Spleen (tissue), 11 donors: ENCODE data around the gene CARM1. TPM values are rescaled to one million over a fixed set of nuclear protein-coding genes. Genes with fewer than 3 reads are reported as not detected.
"Not testable (repeated sequence)": the region's sequence is repeated elsewhere in the genome, so short reads cannot be mapped to it uniquely, and the experiment has no call there.

Source experiments
- DNase-seq: peaks from one replicate; pipeline ENCODE4 v3.0.0-alpha.2; 2020
- H3K27ac ChIP-seq, 8 donors: fragments of 200-600 bp; sonication (generic) in 7 of 8; 1 replicate in 4 of 8; 2 replicates in 4 of 8; pipeline versions ENCODE4 v1.5.0 to v1.8.0; 2016 to 2021; ENCODE audit warnings: inconsistent platforms in 4 of 8, mild to moderate bottlenecking in 4 of 8, moderate library complexity in 1 of 8
- H3K27me3 ChIP-seq, 7 donors: fragments of 200-600 bp; sonication (generic) in 6 of 7; replicated peaks in 1 of 7; 1 replicate in 4 of 7; 2 replicates in 3 of 7; pipeline versions ENCODE4 v1.5.0 to v1.8.0; 2016 to 2021; ENCODE audit warnings: inconsistent platforms in 3 of 7, mild to moderate bottlenecking in 1 of 7
- H3K36me3 ChIP-seq, 6 donors: fragments of 200-600 bp; sonication (generic) in 5 of 6; 1 replicate in 4 of 6; 2 replicates in 2 of 6; pipeline versions ENCODE4 v1.5.0 to v1.8.0; 2016 to 2021; ENCODE audit warnings: inconsistent platforms in 2 of 6
- H3K4me1 ChIP-seq, 6 donors: fragments of 200-600 bp; sonication (generic) in 5 of 6; 1 replicate in 3 of 6; 2 replicates in 3 of 6; pipeline versions ENCODE4 v1.5.0 to v1.8.0; 2016 to 2021; ENCODE audit warnings: inconsistent platforms in 3 of 6
- H3K4me3 ChIP-seq, 8 donors: fragments of 200-600 bp; sonication (generic) in 7 of 8; 1 replicate in 4 of 8; 2 replicates in 4 of 8; pipeline versions ENCODE4 v1.5.0 to v1.8.0; 2016 to 2021; ENCODE audit warnings: inconsistent platforms in 4 of 8, mild to moderate bottlenecking in 4 of 8, moderate library complexity in 2 of 8
- H3K9me3 ChIP-seq, 8 donors: fragments of 200-600 bp; sonication (generic) in 7 of 8; 1 replicate in 4 of 8; 2 replicates in 4 of 8; pipeline versions ENCODE4 v1.5.0 to v1.8.0; 2016 to 2021; ENCODE audit warnings: inconsistent platforms in 4 of 8
- POLR2A ChIP-seq, 3 donors: fragments of 450-650 bp; IDR thresholded peaks; one replicate each; pipeline ENCODE4 v1.5.1; 2017; ENCODE audit warnings: antibody characterized with exemption in 3 of 3, mild to moderate bottlenecking in 1 of 3
- POLR2AphosphoS5 ChIP-seq, 3 donors: sonication (generic); formaldehyde crosslinking; IDR thresholded peaks; one replicate each; pipeline ENCODE4 v1.5.1; 2017; ENCODE audit warnings: antibody characterized with exemption in 3 of 3
- WGBS, 5 donors: extraction: QIAGEN DNeasy Blood & Tissue Kit in 3 of 5; methylation state at CpG; one replicate each; pipeline versions ENCODE4 v1.1.5 to v1.1.7; 2013 to 2018; 5-methylcytosine and 5-hydroxymethylcytosine counted together
- intact Hi-C: fragments of 100-400 bp; cut with DNase I; formaldehyde crosslinking; loops from one replicate; pipeline ENCODE4 v1.15.0; 2023; ENCODE audit warnings: low total_unique reads
- polyA plus RNA-seq, 3 donors: library from polyadenylated mRNA; stranded (reverse); fragments of 200-250 nt; gene quantifications; one replicate each; pipeline ENCODE4 v1.2.1, GENCODE V29; 2013
- total RNA-seq, 7 donors: library from RNA; depleted of rRNA in 3 of 7; stranded (reverse); fragments of >200 nt in 3 of 7; fragmentation: NEBNext Ultra II Directional in 4 of 7; extraction: Animal tissue kit (Norgen Biotek cat#: 25700) in 4 of 7; gene quantifications; one replicate each; pipeline versions ENCODE4 v1.1.0 to v1.2.1, GENCODE V29; 2016 to 2021
- TF ChIP-seq, protein P1 (sequence below), 11 experiments: fragments of 200-600 bp in 7 of 11; fragments of 450-650 bp in 4 of 11; sonication (generic) in 4 of 11; IDR thresholded peaks in 8 of 11; conservative IDR thresholded peaks in 3 of 11; 1 replicate in 7 of 11; 2 replicates in 4 of 11; pipeline versions ENCODE4 v1.4.0 to v1.8.0; 2016 to 2021; ENCODE audit warnings: antibody characterized with exemption in 11 of 11, inconsistent platforms in 4 of 11, mild to moderate bottlenecking in 1 of 11
- donor health status: healthy with polysubstance abuse.
- donor health status: DM: no; HTN: no; CAD: no; lungs with moderate emphysema.
- donor health status: DM: no; HTN: no; CAD: no.
- donor health status: Bipolar disorder and iron deficiency.
- donor health status: healthy.
- donor health status: DM: no; HTN: no; CAD: no.
- donor health status: DM: yes; HTN: yes; CAD: no.

CARM1 gene
- total and polyA plus RNA-seq, 10 donors: 13.6 to 32.0 (median 24.6) TPM

DNA sequence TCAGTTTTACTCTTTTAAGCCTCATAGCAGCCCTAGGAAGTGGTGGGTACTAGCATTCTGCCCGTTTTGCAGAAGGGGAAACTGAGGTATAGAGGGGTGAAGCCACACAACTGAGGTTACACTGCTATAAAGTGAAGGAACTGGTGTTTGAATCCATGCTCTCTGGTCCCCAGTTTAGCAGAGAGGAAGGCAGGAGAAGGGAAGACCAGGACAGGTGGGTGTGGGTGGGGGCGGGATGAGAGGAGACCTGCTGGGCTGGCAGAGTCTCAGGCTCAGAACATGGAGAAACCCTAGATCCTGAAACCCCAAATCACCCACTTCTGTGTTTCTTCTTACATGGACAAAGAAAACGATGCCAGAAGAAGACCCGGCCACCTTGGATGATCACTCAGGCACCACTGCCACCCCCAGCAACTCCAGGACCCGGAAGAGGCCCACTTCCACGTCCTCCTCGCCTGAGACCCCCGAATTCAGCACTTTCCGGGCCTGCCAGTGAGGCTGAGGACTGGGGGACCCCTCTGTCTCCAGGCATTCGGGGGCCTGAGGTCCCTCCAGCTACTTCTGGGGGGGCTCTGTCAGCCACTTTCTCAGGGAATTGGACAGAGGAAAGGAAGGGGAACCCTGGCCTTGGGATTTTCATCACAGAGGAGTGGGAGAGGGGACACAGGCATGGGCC lies 2.3 kb upstream of the CARM1 start:
- H3K9me3 ChIP-seq: no peaks in the 10 kb centered on the region
- 86 to 96% (median 92%) methylated on average over 10 of the region's 10 CpGs for WGBS, 5 donors
- TF ChIP-seq, protein P1, sequence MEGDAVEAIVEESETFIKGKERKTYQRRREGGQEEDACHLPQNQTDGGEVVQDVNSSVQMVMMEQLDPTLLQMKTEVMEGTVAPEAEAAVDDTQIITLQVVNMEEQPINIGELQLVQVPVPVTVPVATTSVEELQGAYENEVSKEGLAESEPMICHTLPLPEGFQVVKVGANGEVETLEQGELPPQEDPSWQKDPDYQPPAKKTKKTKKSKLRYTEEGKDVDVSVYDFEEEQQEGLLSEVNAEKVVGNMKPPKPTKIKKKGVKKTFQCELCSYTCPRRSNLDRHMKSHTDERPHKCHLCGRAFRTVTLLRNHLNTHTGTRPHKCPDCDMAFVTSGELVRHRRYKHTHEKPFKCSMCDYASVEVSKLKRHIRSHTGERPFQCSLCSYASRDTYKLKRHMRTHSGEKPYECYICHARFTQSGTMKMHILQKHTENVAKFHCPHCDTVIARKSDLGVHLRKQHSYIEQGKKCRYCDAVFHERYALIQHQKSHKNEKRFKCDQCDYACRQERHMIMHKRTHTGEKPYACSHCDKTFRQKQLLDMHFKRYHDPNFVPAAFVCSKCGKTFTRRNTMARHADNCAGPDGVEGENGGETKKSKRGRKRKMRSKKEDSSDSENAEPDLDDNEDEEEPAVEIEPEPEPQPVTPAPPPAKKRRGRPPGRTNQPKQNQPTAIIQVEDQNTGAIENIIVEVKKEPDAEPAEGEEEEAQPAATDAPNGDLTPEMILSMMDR (IDR thresholded peaks at IDR 0.05 in 8 of 11, conservative IDR thresholded peaks at IDR 0.05 in 3 of 11): no peak
- TF ChIP-seq POLR2AphosphoS5 (IDR thresholded peaks at IDR 0.05): no peak
- TF ChIP-seq POLR2A (IDR thresholded peaks at IDR 0.05): no peak
- peaks cover 0 to 4% (median 0%) of the 10 kb centered on the region in 7 donors for H3K27me3 ChIP-seq
- peaks cover 4 to 68% (median 40%) of the 10 kb centered on the region in 6 donors for H3K4me1 ChIP-seq
- H3K36me3 ChIP-seq: peaks cover 0 to 22% (median 0%) of the 10 kb centered on the region in 6 donors
- intact Hi-C loops: no loop called here
- no peak overlapping the region for H3K4me3 ChIP-seq
- peak overlapping the region in 4 of 8 donors; percentile 63 to 85 (median 82) for H3K27ac ChIP-seq
- peak; percentile 80 for DNase-seq

DNA sequence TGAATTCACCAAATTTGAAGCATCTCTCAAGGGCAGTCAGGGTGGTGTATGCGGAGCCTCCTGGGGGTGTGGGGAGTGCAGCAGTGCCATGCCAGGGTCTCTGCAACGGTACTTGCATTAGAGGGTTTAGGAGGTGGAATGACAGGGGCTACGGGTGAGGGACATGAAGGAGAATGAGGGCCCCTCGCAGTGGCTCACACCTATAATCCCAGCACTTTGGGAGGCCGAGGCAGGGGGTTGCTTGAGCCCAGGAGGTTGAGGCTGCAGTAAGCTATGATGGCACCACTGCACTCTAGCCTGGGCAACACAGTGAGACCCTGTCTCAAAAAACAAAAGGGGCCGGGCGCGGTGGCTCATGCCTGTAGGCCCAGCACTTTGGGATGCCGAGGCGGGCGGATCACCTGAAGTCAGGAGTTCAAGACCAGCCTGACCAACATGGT lies 1.5 kb upstream of the CARM1 start:
- H3K4me3 ChIP-seq, H3K9me3 ChIP-seq, intact Hi-C loops, H3K27me3 ChIP-seq: not testable (repeated sequence)
- Histone ChIP-seq H3K27ac (peak overlapping the region in 5 of 8 donors; percentile 74 to 88 (median 83)), H3K4me1 (peaks cover 4 to 67% (median 33%) of the 10 kb centered on the region in 6 donors), H3K36me3 (peaks cover 0 to 22% (median 0%) of the 10 kb centered on the region in 6 donors)
- peak; percentile 90 for DNase-seq
- WGBS, 5 donors: 90 to 95% (median 94%) methylated on average over 11 of the region's 11 CpGs

DNA sequence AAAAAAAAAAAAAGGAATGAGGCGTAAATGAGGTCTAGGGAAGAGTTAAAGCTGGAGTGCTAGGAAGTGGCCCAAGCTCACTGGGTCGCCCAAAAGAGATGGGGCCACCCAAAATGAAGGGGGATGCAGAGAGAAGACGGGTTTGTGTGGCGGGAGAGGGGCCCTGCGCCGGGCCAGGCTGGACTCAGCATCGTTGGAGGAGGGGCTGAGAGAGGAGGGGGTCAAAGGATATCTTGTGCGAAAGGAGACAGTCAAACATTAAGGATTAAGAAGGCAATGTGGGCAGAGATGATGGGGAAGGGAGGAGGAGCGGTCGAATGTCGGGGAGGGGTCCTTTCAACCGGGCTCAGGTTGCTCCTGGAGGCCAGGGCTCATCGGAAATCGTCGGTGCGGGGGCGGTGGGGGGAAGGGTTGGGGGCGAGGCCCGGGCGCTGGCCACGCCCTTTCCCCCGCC lies 825 bp upstream of the CARM1 start:
- intact Hi-C loops: no loop called here
- Histone ChIP-seq H3K36me3 (peaks cover 0 to 20% (median 0%) of the 10 kb centered on the region in 6 donors), H3K4me3 (peak overlapping the region; percentile 20 to 68 (median 32)), H3K27me3 (peaks cover 0 to 4% (median 0%) of the 10 kb centered on the region in 7 donors), H3K4me1 (peaks cover 4 to 72% (median 33%) of the 10 kb centered on the region in 6 donors), H3K27ac (peak overlapping the region in 7 of 8 donors; percentile 70 to 91 (median 83)), H3K9me3 (no peaks in the 10 kb centered on the region)
- DNase-seq: no peak
- TF ChIP-seq, protein P1 (IDR thresholded peaks at IDR 0.05 in 8 of 11, conservative IDR thresholded peaks at IDR 0.05 in 3 of 11): no peak
- TF ChIP-seq POLR2AphosphoS5 (IDR thresholded peaks at IDR 0.05): no peak
- no peak for TF ChIP-seq POLR2A (IDR thresholded peaks at IDR 0.05)
- 1 to 8% (median 4%) methylated on average over 19 to 22 of the region's 22 CpGs for WGBS, 5 donors

DNA sequence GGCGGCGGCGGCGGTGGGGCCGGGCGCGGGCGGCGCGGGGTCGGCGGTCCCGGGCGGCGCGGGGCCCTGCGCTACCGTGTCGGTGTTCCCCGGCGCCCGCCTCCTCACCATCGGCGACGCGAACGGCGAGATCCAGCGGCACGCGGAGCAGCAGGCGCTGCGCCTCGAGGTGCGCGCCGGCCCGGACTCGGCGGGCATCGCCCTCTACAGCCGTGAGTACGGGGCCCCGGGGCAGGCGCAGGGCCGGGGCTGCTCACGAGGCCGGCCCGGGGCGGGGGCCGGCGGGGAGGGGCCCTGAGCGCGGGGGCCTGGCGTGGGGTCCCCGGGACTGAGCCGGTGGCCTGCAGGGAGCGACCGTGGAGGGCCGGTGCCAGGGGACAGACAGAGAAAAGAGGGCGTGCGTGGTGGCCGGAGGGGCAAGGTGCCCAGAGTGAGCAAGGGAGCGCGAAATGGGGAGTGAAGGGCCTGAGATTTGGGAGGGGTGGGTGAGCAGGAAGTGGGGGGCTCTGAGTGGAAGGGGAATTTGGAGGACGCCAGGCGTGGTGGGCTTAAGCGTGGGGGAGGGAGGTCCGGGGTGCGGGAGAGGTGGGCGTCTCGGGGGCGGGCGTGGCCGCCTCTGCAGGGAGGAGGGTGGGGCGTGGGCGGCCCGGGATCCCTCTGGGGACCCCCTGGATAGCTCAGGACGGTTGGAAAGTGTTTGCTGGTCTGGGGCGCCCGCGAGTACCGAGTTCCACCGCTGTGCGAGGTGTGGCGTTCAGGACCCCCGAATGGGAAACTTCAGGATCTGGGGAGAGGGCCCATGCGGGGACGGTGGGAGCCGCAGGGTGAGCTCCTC lies 575 bp downstream of the CARM1 start:
- Histone ChIP-seq H3K9me3 (no peaks in the 10 kb centered on the region), H3K27ac (peak overlapping the region in 7 of 8 donors; percentile 58 to 91 (median 82)), H3K27me3 (peaks cover 0 to 4% (median 0%) of the 10 kb centered on the region in 7 donors), H3K4me3 (peak overlapping the region; percentile 49 to 92 (median 68)), H3K4me1 (peaks cover 7 to 86% (median 42%) of the 10 kb centered on the region in 6 donors), H3K36me3 (peaks cover 0 to 17% (median 0%) of the 10 kb centered on the region in 6 donors)
- DNase-seq: peak; percentile 94
- TF ChIP-seq POLR2A (IDR thresholded peaks at IDR 0.05) (no peak), POLR2AphosphoS5 (IDR thresholded peaks at IDR 0.05) (no peak)
- TF ChIP-seq, protein P1 (IDR thresholded peaks at IDR 0.05 in 8 of 11, conservative IDR thresholded peaks at IDR 0.05 in 3 of 11): peak in 4 of 11 experiments; percentile 11 to 31 (median 14)
- 1% methylated on average over 43 to 90 of the region's 90 CpGs for WGBS, 5 donors
- intact Hi-C loops: no loop called here
